Ascending aorta (tissue), 2 donors: Measurements from ENCODE around the gene PTRHD1. TPM values are rescaled to one million over a fixed set of nuclear protein-coding genes. Genes with fewer than 3 reads are reported as not detected.

Source experiments
- DNase-seq, 2 donors: peaks; one replicate each; pipeline ENCODE4 v3.0.0-alpha.2; 2019; ENCODE audit warnings: low spot score in 2 of 2
- H3K27ac ChIP-seq, 2 donors: fragments of 200-600 bp; sonication (generic); one replicate each; pipeline ENCODE4 v1.5.1; 2016 to 2017; ENCODE audit warnings: mild to moderate bottlenecking in 1 of 2
- H3K27me3 ChIP-seq: fragments of 200-600 bp; sonication (generic); one replicate; pipeline ENCODE4 v1.5.1; 2017
- H3K36me3 ChIP-seq, 2 donors: fragments of 200-600 bp; sonication (generic); one replicate each; pipeline ENCODE4 v1.5.1; 2016
- H3K4me1 ChIP-seq, 2 donors: fragments of 200-600 bp; sonication (generic); one replicate each; pipeline ENCODE4 v1.5.1; 2016 to 2017; ENCODE audit warnings: mild to moderate bottlenecking in 1 of 2
- H3K4me3 ChIP-seq, 2 donors: fragments of 200-600 bp; sonication (generic); one replicate each; pipeline ENCODE4 v1.5.1; 2016 to 2017; ENCODE audit warnings: mild to moderate bottlenecking in 1 of 2
- H3K9me3 ChIP-seq, 2 donors: fragments of 200-600 bp; sonication (generic); one replicate each; pipeline ENCODE4 v1.5.1; 2016
- intact Hi-C: fragments of 100-400 bp; cut with DNase I; formaldehyde crosslinking; loops from one replicate; pipeline ENCODE4 v1.15.1; 2023
- total RNA-seq: library from RNA; depleted of rRNA; stranded (reverse); fragments of >200 nt; gene quantifications from one replicate; pipeline ENCODE4 v1.1.0, GENCODE V29; 2016
- TF ChIP-seq, protein P1 (sequence below), 3 experiments: fragments of 200-600 bp in 2 of 3; fragments of 450-650 bp in 1 of 3; sonication (generic) in 2 of 3; IDR thresholded peaks; one replicate each; pipeline ENCODE4 v1.5.1; 2016 to 2019; ENCODE audit warnings: antibody characterized with exemption in 3 of 3, mild to moderate bottlenecking in 1 of 3, moderate library complexity in 1 of 3

Gene PTRHD1
- total RNA-seq, 1 donor from 2014 or later: 18.8 TPM

DNA sequence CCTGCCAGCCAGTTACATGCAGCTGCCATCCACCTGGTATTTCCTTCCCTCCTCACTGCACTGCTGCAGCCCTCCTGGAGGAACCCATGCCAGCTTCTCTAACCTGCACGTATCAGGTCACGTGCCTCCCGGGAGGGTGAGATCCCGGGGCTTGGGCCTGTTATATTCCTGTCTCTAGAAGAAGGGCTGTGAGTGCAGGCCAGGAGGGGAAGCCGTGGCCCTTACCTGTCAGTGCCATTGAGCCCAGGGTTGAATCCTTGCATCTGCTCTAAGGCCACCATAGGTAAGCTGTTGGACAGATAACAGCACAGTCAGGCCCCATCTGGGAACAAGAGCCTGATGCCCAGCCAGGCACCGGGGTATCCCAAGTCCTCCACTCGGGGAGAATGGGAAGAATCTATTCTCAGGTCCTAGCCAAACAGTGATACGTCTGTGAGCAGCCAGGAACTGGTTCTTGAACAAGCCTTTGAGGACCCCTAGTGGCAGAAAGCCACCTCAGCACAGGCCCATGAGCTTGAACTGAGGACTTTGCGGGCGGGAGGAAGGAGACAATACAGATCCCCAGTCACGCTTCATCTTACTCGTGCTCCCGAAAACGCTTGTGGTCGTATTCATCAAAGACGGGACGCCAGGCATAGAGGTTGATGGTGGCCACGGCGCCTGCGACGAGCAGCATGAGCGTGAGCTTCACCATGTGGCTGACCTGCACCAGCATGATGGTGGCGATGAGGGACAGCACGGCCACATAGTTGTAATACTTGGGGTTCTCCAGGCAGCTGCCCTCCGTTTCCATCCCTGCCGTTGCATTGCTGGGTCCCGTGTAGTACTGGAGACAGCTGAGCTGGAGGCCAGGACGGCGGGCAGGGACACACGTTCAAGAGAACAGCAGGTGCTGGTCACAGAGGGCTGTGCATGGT lies 34.4 kb upstream of the PTRHD1 start:
- no peak overlapping the region for H3K27ac ChIP-seq
- no peaks in the 10 kb centered on the region for H3K9me3 ChIP-seq
- no peaks in the 10 kb centered on the region for H3K27me3 ChIP-seq
- DNase-seq: peak in 1 of 2 donors; percentile 86
- no peaks in the 10 kb centered on the region for H3K4me1 ChIP-seq
- H3K36me3 ChIP-seq: peaks cover 12 to 14% of the 10 kb centered on the region in 2 donors
- H3K4me3 ChIP-seq: no peak overlapping the region
- TF ChIP-seq, protein P1, sequence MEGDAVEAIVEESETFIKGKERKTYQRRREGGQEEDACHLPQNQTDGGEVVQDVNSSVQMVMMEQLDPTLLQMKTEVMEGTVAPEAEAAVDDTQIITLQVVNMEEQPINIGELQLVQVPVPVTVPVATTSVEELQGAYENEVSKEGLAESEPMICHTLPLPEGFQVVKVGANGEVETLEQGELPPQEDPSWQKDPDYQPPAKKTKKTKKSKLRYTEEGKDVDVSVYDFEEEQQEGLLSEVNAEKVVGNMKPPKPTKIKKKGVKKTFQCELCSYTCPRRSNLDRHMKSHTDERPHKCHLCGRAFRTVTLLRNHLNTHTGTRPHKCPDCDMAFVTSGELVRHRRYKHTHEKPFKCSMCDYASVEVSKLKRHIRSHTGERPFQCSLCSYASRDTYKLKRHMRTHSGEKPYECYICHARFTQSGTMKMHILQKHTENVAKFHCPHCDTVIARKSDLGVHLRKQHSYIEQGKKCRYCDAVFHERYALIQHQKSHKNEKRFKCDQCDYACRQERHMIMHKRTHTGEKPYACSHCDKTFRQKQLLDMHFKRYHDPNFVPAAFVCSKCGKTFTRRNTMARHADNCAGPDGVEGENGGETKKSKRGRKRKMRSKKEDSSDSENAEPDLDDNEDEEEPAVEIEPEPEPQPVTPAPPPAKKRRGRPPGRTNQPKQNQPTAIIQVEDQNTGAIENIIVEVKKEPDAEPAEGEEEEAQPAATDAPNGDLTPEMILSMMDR (IDR thresholded peaks at IDR 0.05): peak; percentile 70 to 88 (median 83)
- intact Hi-C loops: loop anchor here (1.0 kb wide), 1 partner anchor 417 kb away; no protein-coding TSS in a partner anchor

DNA sequence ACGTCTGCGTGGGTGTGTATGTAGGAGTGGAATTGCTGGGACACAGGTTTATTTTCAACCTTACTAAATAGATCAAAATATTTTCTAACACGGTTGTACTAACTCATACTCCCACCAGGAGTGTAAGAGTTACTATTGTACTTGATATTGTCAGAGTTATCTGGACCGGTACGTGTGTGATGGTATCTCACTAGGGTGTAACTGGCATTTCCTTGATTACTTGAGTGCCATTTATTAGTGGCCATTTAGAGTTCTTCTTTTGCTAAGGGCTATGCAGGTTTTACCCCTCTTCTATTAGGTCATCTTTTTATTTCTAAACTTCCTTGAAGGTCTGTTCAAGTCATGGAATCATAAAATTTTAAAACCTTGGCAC lies 33.6 kb upstream of the PTRHD1 start:
- Histone ChIP-seq H3K27ac (no peak overlapping the region), H3K36me3 (peaks cover 20 to 21% of the 10 kb centered on the region in 2 donors), H3K9me3 (no peaks in the 10 kb centered on the region), H3K27me3 (no peaks in the 10 kb centered on the region), H3K4me1 (no peaks in the 10 kb centered on the region), H3K4me3 (no peak overlapping the region)
- no peak for DNase-seq
- TF ChIP-seq, protein P1 (IDR thresholded peaks at IDR 0.05): no peak
- intact Hi-C loops: loop anchor here (1.0 kb wide), 1 partner anchor 416 kb away; no protein-coding TSS in a partner anchor

DNA sequence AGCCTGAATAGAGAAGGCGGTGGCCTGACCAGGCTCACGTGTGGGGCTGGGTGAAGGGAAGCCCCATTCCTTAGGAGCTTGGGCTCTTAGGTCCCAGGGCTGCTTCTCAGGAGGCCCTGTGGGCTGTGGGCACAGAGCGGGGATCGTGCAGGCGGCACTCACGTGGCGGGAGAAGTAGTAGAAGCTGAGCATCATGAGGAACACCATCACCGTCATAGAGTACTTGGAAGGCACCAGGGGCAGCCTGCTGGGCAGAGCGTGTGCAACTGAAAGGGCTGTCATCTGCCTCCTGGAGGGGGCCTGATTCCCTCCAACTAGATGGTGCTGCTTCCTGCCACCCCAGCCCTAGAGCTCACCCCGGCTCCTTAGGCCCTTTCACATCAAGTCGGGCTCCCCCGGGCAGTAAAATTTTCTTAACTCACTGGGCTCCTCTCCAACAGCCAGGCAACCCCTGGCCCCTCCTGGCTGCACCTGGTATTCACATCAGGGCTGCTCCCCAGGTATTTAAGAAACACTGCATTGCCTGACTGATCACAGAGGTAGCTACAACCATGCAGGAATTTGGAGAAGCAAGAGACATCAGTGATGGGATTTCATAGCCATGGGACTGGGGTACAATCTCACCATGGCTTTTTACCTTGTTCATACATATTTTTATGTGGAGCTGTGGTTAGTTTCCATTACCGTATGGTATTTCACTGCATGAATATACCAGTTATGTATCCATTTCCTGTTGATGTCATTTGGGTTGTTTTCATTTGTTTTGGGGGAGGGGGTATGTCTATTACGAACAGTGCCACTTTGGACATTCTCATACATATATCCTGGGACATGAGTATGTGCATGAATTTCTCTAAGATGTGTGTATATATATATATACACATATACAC lies 32.9 kb upstream of the PTRHD1 start:
- Histone ChIP-seq H3K36me3 (peaks cover 23 to 27% of the 10 kb centered on the region in 2 donors), H3K9me3 (no peaks in the 10 kb centered on the region), H3K4me1 (no peaks in the 10 kb centered on the region), H3K4me3 (no peak overlapping the region), H3K27me3 (no peaks in the 10 kb centered on the region), H3K27ac (no peak overlapping the region)
- intact Hi-C loops: no loop called here
- peak in 1 of 2 donors; percentile 47 for DNase-seq
- TF ChIP-seq, protein P1 (IDR thresholded peaks at IDR 0.05): no peak

DNA sequence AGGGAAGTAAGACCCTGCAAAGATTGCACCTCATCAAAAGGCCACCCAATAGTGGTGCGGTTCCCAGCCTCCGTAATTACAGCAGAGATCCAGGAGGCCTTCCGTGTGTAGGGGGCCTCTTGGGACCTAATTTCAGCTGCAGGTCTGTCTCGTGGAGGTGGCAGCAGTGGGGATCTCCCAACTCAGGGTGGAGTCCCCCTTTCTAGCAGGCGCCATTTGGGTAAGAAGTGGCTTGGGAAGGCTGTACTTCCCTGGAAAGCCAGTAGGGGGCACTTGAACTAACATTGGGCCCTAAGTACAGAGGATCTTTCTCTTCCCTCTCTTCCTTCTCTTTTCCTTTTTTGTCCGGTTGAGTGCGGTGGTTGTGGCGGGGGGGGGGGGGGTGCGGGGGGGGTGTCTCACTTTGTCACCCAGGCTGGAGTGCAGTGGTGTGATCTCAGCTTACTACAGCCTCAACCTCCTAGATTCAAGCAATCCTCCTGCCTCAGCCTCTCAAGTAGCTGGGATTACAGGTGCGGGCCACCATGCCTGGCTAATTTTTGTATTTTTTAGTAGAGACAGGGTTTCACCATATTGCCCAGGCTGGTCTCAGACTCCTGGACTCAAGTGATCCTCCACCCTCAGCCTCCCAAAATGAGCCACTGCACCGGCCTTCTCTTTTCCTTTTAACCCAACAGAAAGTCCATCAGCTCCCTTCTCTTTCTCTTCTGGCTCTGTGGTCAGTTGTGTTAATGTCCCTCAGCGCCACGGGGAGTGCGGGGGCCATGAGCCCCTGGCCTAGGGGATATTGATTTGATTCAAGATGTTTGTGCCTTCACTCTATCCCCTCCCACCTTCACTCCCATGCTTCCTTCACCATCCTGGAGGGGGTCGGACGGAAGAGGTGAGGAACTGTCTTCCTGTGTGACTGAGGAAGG lies 32.0 kb upstream of the PTRHD1 start:
- intact Hi-C loops: no loop called here
- Histone ChIP-seq H3K27me3 (no peaks in the 10 kb centered on the region), H3K27ac (no peak overlapping the region), H3K36me3 (peaks cover 27 to 33% of the 10 kb centered on the region in 2 donors), H3K4me1 (no peaks in the 10 kb centered on the region), H3K4me3 (no peak overlapping the region), H3K9me3 (no peaks in the 10 kb centered on the region)
- TF ChIP-seq, protein P1 (IDR thresholded peaks at IDR 0.05): peak in 2 of 3 experiments; percentile 46 to 54
- peak in 1 of 2 donors; percentile 54 for DNase-seq
